DOHH2 (cell line): ENCODE results near the gene ARHGEF25.
"Not testable (repeated sequence)": the region's sequence is repeated elsewhere in the genome, so short reads cannot be mapped to it uniquely, and the experiment has no call there.

Experiments used
- CTCF ChIP-seq: fragments of 200-600 bp; sonication (generic); IDR thresholded peaks from one replicate; pipeline ENCODE4 v1.5.1; 2014; ENCODE audit warnings: antibody characterized with exemption, mild to moderate bottlenecking, low read depth, low read length; ENCODE audit not compliant: poor library complexity, severe bottlenecking
- EZH2phosphoT487 ChIP-seq: fragments of 200-600 bp; sonication (generic); IDR thresholded peaks from 2 replicates; pipeline ENCODE4 v1.6.1; 2017; ENCODE audit warnings: borderline replicate concordance, mild to moderate bottlenecking, antibody characterized with exemption, low read length, moderate library complexity, mixed read lengths

- TF ChIP-seq CTCF, EZH2phosphoT487: not testable (repeated sequence)
Measured at GRCh38 chr12:57646659-57647049, 35.4 kb downstream of the ARHGEF25 start.
